Left renal cortex interstitium (tissue), 4 donors: ENCODE data around the gene TM7SF2. TPM values are rescaled to one million over a fixed set of nuclear protein-coding genes. Genes with fewer than 3 reads are reported as not detected.

Experiments used
- DNase-seq, 4 donors: peaks; one replicate each; pipeline ENCODE4 v3.0.0-alpha.2; 2013; ENCODE audit warnings: low read depth in 4 of 4, low spot score in 2 of 4, missing footprints in 1 of 4
- polyA plus RNA-seq, 4 donors: library from polyadenylated mRNA; unstranded; fragments of 120-200 nt; gene quantifications; one replicate each; pipeline ENCODE4 v1.2.1, GENCODE V29; 2013; ENCODE audit not compliant: insufficient read length in 4 of 4

Gene TM7SF2
- polyA plus RNA-seq, 4 donors = 77.8 to 101 (median 80.4) TPM

- no peak for DNase-seq
Observed at GRCh38 chr11:65087827-65088226, 23.8 kb upstream of the TM7SF2 start.

- no peak for DNase-seq
Observed at GRCh38 chr11:65089621-65090020, 22.1 kb upstream of the TM7SF2 start.

GRCh38 chr11:65090628-65091027 lies 21.0 kb upstream of the TM7SF2 start:
- no peak for DNase-seq

DNA sequence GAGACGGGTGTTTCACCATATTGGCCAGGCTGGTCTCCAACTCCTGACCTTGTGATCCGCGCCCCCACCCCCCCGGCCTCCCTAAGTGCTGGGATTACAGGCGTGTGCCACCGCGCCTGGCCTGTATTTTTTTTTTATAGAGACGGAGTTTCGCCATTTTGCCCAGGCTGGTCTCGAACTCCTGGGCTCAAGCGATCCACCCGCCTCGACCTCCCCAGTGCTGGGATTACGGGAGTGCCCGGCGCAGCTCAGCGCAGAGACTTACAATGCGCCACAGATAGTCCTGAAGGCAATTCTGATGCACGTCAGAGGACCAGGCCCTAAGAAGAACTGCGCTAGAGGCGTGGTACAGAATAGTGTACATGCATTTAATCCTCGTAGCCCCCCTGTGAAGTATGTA lies 16.2 kb upstream of the TM7SF2 start:
- DNase-seq = no peak

- DNase-seq = peak in 2 of 4 donors; percentile 81 to 84
Observed at GRCh38 chr11:65095974-65096806, 15.5 kb upstream of the TM7SF2 start, which contains the start of gene VPS51. Gene VPS51 (plus strand): TSS chr11:65096214. CDS start chr11:65096251, 37 bp downstream.

- DNase-seq = no peak
Observed at GRCh38 chr11:65096926-65097325, 14.7 kb upstream of the TM7SF2 start.

- no peak for DNase-seq
Observed at GRCh38 chr11:65100674-65101350, 10.9 kb upstream of the TM7SF2 start.

DNA sequence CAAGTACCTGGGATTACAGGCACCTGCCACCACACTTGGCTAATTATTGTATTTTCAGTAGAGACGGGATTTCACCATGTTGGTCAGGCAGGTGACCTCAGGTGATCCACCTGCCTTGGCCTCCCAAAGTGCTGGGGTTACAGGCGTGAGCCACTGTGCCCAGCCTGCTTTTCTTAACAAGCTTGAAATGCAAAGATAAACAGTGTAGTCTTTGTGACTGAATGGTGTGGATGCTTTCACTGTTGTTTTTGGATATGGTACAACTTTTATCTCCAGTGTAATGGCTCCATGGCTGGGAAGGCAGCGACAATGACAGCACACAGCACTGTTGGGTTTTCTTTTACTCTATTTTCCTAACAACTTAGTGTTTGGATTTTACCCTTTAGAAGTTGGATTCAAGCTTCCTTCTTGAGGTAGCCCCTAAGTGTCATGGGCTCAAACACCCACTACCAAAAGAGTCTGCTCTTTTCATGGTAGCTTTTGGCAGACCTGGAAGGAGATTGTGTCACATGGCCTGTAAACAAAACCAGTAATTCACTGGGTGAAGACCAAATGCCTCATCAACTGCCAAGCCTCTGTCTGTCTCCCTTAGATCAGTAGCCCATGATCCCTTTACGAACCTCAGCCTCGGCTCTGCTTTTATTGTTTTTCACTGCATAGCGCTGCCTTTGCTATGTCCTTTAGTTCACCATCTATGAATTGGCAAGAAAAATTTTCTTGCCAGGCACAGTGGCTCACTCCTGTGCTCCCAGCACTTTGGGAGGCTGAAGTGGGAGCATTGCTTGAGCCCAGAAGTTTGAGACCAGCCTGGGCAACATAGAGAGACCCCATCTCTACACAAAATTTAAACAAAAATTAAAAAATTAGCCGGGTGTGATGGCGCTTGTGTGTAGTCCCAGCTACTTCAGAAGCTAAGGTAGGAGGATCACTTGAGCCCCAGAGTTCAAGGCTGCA lies 9.3 kb upstream of the TM7SF2 start:
- DNase-seq = no peak

DNA sequence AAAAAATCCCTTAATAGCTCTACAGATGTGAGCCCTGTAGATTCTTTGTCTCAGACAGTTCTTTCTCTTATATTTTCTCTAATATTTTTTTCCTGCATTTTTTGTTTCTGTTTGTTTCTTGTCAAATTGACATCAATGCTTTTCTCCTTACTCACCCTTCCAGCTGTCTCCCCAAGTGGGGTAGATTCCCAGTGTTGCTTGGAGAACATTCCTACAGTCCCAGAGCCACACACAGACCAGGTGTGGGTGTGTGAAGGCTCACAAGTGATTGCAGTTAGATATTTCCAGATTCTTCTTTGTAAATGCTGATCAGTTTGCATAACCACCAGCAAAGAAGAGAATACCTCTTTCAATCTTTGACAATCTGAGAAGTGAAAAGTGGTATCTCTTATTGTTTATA lies 8.2 kb upstream of the TM7SF2 start:
- DNase-seq = no peak

DNA sequence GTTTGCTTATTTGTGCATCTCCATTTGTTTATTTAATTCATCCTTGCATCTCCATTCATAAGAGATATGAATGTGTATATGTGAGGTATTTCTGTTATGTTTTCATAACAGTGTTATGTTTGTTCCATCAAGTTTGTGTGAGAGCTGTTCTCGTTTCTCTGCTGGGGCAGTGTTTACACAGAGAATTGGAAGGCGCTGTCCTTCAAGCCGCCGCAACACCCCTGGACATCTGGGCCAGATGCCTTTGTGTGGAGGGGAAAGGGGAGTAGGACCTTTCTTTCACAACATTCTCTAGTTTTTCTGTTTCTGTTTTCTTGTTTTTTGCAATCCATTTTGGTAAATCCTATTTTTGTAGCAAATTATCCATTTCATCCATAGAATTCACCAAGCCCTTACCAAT lies 7.0 kb upstream of the TM7SF2 start:
- no peak for DNase-seq

DNA sequence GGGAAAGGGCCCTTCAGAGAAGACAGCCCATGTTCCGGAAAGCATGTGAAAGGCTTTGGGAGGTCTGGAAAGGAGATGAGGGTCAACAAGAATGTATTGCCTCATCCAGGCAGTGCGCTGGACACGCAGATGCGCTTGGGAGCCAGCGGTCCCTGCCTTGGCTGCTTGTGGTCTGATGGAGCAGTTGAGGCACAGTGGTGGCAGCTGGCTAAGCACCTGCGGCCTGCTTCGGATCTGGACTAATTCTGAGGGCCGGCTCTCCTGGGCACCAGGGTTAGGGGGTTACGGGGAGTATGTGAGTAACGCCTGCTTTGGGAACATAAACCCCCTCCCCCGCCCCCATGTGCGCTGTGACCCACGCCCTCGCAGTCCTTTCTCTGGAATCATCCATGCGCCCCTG lies 4.6 kb upstream of the TM7SF2 start:
- DNase-seq = no peak

DNA sequence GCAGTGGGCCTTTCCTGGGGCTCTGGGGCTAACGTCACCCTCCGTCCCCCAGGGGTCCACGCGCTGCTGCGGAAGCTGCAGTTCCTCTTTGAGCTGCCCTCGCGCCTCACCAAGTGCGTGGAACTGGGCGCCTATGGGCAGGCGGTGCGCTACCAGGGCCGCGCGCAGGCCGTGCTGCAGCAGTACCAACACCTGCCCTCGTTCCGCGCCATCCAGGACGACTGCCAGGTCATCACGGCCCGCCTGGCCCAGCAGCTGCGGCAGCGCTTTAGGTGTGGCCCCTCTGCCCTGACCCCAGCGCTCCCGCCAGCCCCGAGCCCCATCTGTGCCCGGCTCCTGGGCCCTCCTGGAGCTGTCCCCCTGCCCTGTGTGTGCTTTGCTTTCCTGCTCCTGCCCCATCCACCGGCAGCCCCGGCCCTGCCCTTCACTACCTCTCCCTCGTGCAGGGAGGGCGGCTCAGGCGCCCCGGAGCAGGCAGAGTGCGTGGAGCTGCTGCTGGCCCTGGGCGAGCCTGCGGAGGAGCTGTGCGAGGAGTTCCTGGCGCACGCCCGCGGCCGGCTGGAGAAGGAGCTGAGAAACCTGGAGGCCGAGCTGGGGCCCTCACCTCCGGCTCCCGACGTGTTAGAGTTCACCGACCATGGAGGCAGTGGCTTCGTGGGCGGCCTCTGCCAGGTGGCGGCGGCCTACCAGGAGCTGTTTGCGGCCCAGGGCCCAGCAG lies 3.8 kb upstream of the TM7SF2 start:
- no peak for DNase-seq

DNA sequence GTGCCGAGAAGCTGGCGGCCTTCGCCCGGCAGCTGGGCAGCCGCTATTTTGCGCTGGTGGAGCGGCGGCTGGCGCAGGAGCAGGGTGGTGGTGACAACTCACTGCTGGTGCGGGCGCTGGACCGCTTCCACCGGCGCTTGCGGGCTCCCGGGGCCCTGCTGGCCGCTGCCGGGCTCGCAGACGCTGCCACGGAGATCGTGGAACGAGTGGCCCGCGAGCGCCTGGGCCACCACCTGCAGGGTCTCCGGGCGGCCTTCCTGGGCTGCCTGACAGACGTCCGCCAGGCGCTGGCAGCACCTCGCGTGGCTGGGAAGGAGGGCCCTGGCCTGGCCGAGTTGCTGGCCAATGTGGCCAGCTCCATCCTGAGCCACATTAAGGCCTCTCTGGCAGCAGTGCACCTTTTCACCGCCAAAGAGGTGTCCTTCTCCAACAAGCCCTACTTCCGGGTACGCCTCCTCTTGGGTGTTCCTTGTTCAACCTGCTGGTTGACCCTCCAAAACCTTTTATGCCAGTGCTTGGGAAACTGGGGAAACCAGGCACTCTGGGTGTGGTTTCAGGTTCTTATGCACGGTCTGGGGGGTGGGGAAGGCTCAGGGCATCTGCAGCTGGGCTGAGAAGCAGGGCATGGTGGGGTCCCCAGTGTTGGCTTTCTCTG lies 3.1 kb upstream of the TM7SF2 start:
- no peak for DNase-seq

GRCh38 chr11:65109231-65110198 lies 2.2 kb upstream of the TM7SF2 start:
- no peak for DNase-seq

GRCh38 chr11:65110354-65110861 lies 1.3 kb upstream of the TM7SF2 start:
- peak in 2 of 4 donors; percentile 53 to 76 for DNase-seq

GRCh38 chr11:65111159-65111743 lies 421 bp upstream of the TM7SF2 start:
- DNase-seq = no peak

DNA sequence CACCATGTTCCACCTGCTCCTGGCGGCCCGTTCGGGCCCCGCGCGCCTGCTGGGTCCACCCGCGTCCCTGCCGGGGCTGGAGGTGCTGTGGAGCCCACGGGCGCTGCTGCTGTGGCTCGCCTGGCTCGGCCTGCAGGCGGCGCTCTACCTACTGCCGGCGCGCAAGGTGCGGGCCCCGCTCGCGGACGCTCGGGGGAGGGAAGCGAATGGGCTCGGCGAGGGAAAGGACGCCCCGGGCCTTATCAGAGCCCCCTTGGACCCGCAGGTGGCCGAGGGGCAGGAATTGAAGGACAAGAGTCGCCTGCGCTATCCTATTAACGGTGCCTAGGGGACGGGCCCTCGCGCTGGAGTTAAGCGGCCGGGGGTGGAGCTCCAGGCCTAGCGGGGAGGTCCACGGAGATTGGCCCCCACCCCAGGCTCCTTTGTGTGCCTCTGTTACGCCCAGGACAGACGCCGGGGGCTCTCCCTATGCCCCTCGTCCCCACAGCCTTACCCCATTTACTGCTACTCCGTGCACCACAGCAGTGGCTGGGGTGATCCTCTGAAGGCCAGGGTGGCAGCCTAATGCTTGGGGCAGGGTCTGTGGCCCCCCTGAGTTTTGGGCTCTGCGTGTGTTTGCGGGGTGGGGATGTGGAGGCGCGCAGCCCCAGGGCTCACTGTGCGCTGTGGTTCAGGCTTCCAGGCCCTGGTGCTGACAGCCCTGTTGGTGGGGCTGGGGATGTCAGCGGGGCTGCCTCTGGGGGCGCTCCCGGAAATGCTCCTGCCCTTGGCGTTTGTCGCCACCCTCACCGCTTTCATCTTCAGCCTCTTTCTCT lies 1.1 kb downstream of the TM7SF2 start:
- DNase-seq = no peak
